GM19468 (cell line): ENCODE data around the gene NAA60.
"Not testable (repeated sequence)": the region's sequence is repeated elsewhere in the genome, so short reads cannot be mapped to it uniquely, and the experiment has no call there.

Source experiments
- ATAC-seq: cut with Tn5 transposase; IDR thresholded peaks from one replicate; pipeline ENCODE4 v1.9.1; 2021; ENCODE audit warnings: mild to moderate bottlenecking, moderate library complexity, moderate number of reproducible peaks; ENCODE audit not compliant: unreplicated experiment; ENCODE audit errors: extremely low read depth

Gene NAA60

DNA sequence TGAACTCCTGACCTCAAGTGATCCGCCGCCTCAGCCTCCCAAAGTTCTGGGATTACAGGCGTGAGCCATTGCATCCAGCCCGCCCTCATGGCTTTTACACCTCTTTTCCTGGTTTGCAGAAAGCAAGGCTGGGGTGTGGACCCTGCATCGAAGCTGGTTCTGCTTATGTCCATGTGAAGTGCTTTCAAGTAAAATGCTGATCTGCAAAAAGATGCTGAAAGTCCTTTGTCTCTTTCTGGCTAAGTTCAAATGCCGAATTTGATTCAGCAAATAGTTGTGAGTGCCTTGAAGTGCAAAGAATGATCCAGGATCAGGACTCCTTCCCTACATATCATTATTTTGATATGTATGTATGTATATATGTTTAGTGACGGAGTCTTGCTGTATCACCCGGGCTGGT lies 17.1 kb downstream of the NAA60 start:
- ATAC-seq: no peak

DNA sequence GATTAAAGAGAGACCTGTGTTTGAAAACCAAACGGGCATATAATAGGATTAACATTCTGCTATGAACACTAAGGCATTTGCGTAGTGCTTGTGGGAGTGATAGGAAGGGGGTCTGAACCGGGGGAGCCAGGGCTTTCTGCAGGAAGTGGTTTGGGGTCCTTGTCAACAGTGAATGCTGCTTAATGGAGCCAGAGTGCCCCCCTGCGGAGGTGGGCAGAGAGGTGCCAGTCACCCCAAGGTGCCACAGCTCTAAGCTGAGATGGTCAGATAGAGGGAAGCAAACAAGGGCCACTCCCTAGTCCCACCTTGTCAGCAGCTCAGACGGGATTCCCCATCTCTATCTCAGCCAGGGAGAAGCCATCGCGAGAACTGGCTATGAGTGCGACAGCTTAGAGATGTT lies 17.7 kb downstream of the NAA60 start:
- ATAC-seq: no peak

DNA sequence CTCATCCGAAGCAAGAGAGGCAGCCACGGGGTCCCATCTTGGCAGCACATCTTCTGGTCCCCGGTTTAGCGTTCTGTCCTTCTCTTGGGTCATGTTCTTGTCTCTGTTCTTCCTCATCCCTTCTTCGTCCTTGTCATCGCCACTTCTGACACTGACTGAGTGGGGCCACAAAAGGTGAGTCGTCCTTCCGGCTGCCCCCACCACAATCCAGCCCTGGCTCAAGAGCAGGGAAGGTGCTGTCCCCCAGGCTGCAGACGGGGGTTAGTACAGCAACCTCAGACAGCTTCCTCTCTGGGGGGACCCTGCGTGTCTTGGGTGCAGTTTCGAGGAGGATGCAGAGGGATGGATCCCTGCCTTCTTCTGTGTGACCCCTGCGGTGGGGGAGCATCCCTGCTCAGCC lies 21.8 kb downstream of the NAA60 start:
- ATAC-seq: no peak

DNA sequence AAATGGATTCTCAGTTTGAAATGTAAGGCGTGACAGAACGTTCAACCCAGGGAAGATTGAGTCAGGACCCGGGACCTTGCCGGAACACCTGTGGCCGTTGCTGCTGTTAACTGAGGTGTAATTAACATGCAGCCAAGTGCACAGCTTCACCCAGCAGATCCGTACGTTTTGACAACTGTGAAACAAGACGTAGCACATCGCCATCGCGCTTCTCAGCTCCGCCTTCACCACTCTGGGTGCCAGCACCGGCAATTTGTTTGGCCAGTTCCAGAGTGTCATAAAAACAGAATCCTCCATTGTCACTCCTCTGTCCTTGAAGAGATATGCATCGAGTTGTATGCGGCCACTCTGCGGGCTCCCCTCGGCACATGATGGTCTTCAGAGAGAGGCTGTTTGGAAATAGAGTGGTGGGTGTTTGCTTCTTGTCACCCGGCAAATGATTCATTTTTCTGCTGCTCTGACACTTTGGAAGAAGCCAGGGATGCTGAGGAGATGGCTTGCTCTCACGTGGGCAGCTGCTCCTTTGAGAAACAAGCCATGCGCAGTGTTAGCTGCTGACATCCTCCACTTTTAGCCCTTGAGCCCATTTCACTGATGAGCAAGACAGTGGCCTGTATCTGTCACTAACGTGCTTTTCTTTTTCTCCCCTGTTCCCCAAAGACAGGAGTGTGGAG lies 22.6 kb downstream of the NAA60 start:
- ATAC-seq: no peak

DNA sequence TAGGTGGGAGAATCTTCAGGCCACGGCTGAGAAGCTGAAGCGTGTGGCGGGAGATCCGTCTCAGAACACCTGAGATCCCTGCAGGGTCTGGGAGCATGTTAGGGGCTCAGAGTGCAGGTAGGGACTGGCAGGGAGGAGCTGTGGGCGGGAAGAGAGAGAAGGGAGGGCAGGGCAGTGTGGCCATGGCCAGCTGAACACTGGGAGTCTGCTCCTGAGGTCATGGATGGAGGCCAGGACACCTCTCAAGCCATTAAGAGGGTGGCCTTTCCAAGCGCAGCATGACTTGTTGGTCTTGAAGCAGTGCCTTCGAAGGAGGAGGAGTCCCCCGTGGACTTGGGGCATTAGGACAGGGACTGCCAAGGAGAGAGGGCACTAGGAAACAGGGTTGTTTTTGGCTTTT lies 23.7 kb downstream of the NAA60 start:
- ATAC-seq: no peak

DNA sequence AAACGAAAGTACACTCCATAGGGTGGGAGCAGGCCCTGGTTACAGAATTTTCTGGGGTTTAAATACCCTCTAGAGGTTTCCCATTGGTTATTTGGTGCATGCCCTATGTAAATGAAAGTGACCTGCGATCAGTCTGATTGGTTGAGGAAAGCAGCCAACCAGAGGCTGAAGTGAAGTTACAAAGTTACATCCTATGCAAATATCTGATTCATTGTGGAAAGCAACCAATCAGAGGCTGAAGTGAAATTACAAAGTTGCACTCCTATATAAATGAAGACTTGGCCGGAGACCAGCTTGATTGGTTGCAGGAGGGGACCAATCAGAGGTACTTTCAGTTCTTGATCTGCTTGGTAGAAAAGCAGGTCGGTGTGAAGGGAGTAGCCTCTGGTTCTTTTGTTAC lies 24.4 kb downstream of the NAA60 start:
- ATAC-seq: no peak

DNA sequence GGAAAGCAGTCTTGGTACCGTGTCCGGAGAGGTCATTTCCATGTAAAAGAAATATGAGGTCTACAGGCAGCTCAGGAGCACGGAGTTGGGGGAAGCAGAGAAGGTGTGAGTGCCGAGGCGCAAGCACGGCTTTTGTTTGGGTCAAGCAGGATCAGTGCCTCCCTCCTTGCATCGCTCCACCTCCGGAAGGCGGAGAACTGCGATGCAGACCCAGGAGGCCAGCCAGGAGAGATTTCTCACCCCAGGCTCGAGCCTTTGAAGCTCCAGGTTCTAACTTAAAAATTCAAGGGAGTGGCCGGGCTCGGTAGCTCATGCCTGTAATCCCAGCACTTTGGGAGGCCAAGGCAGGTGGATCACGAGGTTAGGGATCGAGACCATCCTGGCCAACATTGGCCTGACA lies 25.0 kb downstream of the NAA60 start:
- ATAC-seq: no peak

DNA sequence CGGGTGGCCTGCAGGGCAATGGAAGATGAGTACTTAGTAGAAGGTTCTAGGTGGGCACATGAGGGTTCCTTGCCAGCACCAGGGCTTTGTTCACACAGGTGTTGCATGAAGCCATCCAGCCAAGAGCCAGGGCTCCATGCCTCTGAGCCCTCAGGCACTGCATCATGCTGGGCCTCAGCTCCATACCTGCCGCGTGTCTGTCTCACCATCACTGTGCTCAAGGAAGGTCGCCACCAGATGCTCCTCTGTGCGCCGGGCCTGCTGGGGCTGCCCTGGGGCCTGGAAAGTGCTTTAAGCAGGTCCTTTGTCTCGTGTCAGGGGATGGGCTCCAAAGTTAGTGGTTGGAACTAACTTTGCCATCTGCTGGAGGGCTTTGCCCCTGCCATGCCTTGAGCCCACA lies 26.3 kb downstream of the NAA60 start:
- ATAC-seq: no peak

DNA sequence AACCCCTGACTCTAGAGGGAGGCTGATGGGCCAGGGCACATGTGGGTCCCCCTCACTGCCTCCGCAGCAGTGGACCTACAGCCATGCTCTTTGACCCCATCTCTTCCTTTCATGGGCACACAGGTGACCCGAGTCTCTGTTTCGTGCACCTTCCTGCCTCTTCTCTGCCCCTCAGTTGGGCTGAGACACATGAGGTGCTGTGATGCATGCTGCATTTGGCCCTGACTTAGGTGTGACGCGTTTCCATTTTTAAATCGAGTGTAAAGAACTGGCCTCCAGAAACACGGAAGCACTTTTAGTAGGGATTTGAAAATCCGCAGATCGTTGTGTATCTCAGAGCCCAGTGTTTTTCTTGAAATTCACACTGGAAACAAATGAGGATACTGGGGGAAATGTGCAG lies 27.2 kb downstream of the NAA60 start:
- no peak for ATAC-seq

DNA sequence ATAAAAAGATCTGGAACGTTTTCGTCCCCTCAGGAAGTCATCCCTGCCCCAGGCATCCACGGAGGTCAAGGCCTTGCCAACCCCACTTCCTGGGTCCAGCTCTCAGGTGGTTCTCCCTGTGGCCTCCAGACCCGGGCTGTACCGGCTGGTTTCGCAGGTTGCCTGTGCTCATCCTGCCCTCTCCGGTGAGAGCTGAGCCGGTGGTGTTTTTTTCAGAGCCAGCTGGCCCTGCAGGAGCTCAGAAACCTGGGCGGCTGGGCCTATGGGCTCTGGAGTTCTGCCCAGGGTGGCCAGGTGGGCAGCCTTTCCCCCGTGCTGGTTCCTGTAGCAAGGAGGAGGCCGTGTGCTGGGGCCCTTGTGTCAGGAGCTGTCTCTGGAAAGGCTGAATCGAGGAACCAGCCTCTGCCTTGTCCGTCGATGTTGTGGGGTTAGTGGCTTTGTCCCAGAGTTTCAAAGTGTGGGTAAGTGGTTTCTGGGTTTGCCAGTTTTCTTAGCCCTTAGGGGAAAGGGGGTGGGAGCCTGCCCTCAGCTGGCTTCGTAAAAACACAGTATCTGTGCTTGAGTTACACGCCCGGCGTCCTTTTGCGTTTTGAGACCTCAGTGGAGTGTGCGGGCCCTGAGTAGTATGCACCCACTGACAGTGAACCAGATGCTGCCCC lies 28.2 kb downstream of the NAA60 start:
- ATAC-seq: no peak

DNA sequence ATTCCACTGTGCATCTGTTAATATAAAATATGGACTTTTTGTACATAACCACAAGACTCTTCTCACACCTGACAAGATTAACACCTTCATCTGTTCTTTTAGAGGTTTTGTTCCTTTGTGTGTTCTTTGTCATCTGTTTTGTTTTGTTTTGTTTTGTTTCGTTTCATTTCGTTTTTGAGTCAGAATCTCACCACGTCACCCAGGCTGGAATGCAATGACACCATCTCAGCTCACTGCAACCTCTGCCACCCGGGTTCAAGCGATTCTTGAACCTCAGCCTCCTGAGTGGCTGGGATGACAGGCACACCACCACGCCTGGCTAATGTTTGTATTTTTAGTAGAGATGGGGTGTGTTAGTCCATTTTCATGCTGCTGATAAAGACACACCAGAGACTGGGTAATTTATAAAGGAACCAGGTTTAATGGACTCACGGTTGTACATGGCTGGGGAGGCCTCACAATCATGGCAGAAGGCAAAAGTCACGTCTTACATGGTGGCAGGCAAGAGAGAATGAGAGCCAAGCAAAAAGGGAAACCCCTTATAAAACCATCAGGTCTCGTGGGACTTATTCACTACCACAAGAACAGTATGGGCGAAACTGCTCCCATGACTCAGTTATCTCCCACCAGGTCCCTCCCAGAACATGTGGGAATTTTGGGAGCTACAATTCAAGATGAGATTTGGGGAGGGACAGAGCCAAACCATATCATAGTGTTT lies 29.6 kb downstream of the NAA60 start:
- ATAC-seq: no peak

DNA sequence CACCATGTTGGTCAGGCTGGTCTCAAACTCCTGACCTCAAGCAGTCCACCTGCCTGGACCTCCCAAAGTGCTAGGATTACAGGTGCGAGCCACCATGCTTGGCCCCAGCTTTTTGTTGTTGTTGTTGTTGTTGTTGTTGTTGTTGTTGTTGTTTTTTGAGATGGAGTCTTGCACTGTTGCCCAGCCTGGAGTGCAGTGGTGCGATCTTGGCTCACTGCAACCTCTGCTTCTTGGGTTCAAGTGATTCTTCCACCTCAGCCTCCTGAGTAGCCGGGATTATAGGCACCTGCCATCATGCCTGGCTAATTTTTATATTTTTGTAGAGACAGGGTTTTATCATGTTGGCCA lies 30.1 kb downstream of the NAA60 start:
- not testable (repeated sequence) for ATAC-seq

DNA sequence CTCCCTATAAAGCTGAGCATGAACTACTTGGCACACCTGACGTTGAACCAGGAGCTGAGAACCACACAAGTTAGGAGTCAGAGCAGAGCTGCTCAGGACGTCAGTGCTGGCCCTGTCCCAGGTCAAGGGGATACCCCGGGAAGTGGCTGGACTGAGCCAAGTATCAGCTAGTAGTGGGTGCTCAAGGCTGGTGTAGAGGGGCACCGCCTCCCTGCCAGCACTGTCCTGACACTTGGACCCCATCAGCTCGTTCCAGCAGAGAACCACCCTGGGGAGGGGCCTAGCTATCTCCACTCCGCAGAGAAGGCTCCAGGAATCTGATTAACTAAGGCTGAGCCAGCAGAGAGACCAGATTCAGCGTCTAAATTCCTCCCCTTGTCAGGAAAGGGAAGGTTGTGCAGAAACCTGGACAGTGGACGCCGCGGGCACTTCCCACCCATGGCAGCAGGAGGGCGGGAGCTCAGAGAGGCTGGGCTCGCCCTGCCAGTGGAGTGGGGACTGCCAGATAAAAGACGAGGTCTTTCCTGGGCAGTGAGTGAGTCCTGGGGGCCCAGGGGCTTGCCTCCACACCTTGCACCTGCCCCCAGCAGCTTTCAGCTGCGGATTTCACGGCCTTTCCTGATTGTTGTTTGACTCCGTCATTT lies 30.8 kb downstream of the NAA60 start:
- ATAC-seq: no peak

DNA sequence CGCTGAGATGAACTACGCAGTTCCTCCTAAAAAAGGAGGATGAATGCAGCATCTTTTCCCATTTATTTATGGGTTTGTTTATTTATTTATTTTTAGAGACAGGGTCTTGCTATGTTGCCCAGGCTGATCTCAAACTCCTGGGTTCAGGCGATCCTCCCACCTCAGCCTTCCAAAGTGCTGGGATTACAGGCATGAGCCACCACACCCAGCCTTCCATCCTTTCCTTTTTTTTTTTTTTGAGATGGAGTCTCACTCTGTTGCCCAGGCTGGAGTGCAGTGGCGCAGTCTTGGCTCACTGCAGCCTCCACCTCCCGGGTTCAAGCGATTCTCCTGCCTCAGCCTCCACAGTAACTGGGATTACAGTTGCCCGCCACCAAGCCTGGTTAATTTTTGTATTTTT lies 31.4 kb downstream of the NAA60 start:
- not testable (repeated sequence) for ATAC-seq

DNA sequence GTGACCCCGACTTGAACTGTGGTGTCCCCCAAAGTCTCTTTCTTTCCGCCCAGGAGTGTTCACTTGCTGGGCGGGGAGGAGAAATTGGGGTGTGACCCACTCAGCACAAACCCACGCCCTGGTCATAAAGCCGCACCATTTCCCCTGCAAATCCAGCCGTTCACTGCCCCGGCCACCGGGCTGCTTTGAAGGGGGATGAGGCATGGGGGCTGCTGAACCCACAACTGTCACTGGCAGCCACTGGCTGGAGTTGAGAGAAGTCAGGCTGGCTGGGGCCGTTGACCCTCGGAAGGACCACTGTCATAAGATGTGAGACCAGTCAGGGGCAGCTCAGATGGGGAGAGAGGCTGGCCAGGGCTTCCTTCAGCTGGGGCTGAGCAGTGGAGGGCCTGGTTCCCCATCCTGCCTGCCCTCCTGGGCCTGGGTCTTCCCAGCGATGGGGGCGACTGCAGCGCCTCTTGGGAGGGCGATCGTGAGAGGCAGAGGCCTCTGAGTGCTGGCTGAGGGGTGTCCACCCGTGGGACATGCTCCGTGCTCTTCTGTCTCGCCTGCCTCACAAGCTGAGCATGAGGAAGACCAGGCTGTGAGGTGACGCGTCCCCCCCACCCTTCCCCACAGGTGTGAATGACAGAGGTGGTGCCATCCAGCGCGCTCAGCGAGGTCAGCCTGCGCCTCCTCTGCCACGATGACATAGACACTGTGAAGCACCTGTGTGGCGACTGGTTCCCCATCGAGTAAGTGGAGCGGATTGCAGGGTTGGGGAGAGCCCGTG lies 32.3 kb downstream of the NAA60 start:
- no peak for ATAC-seq

DNA sequence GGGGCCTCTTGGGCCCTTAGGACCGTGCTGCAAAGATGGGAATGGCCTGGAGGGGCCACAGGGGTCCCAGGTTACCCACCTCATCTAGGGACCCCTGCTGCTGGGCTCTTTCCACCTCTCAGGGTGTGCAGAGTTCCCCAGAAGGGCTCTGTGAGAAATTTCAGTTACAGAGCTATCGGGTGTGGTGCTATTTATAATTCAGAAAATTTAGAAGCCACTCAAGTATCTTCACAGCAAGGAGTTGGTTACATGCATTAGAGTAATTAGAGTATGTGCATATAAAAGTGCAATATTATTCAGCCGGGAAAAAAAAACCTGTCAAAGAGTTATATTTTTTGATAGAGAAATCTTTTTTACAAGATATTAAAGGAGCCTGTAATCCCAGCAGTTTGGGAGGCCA lies 32.9 kb downstream of the NAA60 start:
- ATAC-seq: no peak

DNA sequence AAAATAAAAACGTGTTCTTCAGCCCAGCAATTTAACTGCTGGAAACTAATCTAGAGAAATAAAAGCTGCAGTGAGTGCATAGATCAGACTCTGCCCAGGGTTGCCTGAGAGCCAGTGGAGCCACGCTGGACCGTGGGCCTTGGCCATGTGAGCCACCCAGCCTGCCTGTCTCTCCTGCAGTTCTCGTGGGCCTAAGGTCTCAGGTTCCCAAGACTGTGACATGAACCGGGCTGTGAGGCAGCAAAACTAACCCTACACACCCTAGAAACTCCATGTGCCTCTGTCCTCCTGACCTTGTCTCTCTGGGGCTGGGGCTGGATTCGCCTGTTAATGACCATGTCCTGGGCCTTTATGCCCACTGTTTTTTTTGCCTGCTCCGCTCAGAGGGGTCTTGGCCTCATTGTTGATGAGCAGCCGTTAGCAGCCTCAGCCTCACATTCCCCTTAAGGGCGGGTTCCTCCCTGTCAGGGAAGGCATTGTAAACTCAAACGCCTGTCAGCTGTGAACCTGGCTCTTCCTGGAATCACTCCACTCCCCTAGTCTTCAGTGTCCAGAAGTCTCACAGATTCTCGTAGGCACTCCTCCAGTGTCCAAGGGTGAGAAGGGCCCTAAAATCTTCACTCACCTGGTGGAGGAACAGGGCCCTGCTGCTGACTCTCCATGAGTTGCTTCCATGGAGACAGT lies 34.9 kb downstream of the NAA60 start:
- no peak for ATAC-seq

DNA sequence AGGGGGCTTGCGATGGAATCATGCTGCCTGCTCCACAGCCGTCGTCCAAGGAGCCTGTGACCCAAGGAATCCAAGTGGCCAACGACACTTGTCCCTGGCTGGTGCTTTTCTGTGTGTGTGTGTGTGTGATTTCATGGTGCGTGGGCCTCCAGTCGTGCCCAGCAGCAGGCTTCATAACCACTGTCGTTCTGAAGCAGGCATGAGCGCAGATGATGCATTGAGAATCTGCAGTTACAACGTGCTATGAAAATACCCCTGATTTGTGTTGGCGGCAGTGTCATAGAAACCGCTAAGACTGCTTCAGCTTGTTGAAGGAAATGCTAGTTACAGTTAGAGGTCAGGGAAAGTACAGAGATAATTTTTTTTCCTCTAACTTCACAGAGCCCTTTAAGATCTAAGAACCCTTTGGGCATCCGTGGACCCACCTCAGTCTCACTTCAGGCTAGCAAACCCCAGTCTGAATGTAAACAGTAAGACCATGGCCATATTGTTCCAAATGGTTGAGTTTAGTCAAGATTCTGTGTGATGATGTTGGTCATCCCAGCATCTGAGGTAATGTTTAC lies 36.3 kb downstream of the NAA60 start:
- ATAC-seq: no peak

DNA sequence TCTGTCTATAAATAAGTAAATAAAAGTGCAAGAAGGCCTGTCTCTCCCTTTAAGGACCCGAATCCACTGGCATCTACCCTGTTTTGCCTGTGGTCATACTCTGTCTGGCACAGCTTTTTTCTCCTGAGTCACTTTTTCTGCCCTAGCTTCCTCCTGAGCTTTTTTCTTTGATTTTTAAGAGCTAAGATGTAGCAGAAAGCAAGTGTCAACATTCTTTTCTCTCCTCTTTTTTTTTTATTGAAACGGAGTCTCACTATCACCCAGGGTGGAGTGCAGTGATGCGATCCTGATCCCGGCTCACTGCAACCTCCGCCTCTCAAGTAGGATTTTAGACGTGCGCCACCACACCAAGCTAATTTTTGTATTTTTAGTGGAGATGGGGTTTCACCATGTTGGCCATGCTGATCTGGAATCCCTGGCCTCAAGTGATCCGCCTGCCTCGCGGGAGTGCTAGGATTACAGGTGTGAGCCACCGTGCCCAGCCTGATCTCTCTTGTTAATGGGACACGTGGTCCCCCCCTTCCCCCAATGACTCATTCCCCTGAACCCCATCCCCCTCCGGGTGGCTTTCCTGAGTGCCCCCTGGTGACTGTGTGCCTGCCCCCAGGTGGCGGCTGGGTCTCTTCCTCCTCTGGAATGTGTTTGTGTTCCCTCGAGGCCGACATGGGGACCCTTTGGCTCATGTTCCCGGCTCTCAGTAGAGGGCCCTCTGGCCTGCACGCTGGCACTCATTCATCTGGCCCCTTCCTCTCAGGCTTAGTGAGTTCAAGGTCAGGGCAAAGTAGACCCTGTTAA lies 37.6 kb downstream of the NAA60 start:
- ATAC-seq: no peak
